ENCODE measurements around the gene NUP93. TPM values are rescaled to one million over a fixed set of nuclear protein-coding genes. Genes with fewer than 3 reads are reported as not detected.

Gene NUP93
- total and polyA plus RNA-seq, 9 of the 15 experiments (the other 6 are each of a cell fraction or from before 2014, with no cell fraction given), result 92.0 to 162 (median 121) TPM

- no peak for TF ChIP-seq CCAR2 (IDR thresholded peaks at IDR 0.05; ENCODE audit: low read depth, low read length)
- no peak for TF ChIP-seq ZNF280B (CRISPR knock-in tag; IDR thresholded peaks at IDR 0.05)
- no peak for TF ChIP-seq SRSF9 (IDR thresholded peaks at IDR 0.05; ENCODE audit: borderline replicate concordance, low read depth, low read length)
- TF ChIP-seq BACH1 (tag; IDR thresholded peaks at IDR 0.05), result no peak
- no peak for TF ChIP-seq PATZ1 (CRISPR knock-in tag; IDR thresholded peaks at IDR 0.05; ENCODE audit: borderline replicate concordance)
- TF ChIP-seq CBX2 (IDR thresholded peaks at IDR 0.05; ENCODE audit: insufficient read depth, low read length, poor library complexity, severe bottlenecking), result no peak
- TF ChIP-seq ZNF134 (CRISPR knock-in tag; conservative IDR thresholded peaks at IDR 0.05), result peak; percentile 75
- TF ChIP-seq ZNF766 (CRISPR knock-in tag; conservative IDR thresholded peaks at IDR 0.05), result no peak
- no peak for TF ChIP-seq CBX1 (IDR thresholded peaks at IDR 0.05; ENCODE audit: low read depth)
- TF ChIP-seq ZC3H4 (CRISPR knock-in tag; IDR thresholded peaks at IDR 0.05; ENCODE audit: borderline replicate concordance), result no peak
- no peak for TF ChIP-seq FOSL1 (tag; conservative IDR thresholded peaks at IDR 0.05)
- TF ChIP-seq, protein P1, sequence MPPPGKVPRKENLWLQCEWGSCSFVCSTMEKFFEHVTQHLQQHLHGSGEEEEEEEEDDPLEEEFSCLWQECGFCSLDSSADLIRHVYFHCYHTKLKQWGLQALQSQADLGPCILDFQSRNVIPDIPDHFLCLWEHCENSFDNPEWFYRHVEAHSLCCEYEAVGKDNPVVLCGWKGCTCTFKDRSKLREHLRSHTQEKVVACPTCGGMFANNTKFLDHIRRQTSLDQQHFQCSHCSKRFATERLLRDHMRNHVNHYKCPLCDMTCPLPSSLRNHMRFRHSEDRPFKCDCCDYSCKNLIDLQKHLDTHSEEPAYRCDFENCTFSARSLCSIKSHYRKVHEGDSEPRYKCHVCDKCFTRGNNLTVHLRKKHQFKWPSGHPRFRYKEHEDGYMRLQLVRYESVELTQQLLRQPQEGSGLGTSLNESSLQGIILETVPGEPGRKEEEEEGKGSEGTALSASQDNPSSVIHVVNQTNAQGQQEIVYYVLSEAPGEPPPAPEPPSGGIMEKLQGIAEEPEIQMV (tag; conservative IDR thresholded peaks at IDR 0.05; ENCODE audit: low read depth), result no peak
- TF ChIP-seq, protein P2, sequence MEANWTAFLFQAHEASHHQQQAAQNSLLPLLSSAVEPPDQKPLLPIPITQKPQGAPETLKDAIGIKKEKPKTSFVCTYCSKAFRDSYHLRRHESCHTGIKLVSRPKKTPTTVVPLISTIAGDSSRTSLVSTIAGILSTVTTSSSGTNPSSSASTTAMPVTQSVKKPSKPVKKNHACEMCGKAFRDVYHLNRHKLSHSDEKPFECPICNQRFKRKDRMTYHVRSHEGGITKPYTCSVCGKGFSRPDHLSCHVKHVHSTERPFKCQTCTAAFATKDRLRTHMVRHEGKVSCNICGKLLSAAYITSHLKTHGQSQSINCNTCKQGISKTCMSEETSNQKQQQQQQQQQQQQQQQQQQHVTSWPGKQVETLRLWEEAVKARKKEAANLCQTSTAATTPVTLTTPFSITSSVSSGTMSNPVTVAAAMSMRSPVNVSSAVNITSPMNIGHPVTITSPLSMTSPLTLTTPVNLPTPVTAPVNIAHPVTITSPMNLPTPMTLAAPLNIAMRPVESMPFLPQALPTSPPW (CRISPR knock-in tag; IDR thresholded peaks at IDR 0.05), result peak; percentile 51; the same call in 1 of the 2 replicates
- no peak for TF ChIP-seq TSC22D4 (tag; IDR thresholded peaks at IDR 0.05)
- TF ChIP-seq MECOM (CRISPR knock-in tag; IDR thresholded peaks at IDR 0.05), result no peak
- TF ChIP-seq, protein P3, sequence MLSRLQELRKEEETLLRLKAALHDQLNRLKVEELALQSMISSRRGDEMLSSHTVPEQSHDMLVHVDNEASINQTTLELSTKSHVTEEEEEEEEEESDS (CRISPR knock-in tag; IDR thresholded peaks at IDR 0.05), result no peak
- peak; percentile 37; the same call in 1 of the 2 replicates for TF ChIP-seq POLR2AphosphoS5 (IDR thresholded peaks at IDR 0.05; ENCODE audit: control insufficient read depth, insufficient read depth, low read depth, low read length)
These were observed 47.8 kb upstream of the NUP93 start, which contains the start of gene MT1X (continued) for GRCh38 chr16:56681939-56682702.

All from K562 (cell line).